Progenitor cell of endocrine pancreas (in vitro differentiated cells): Measurements from ENCODE around the gene POLL. TPM values are rescaled to one million over a fixed set of nuclear protein-coding genes. Genes with fewer than 3 reads are reported as not detected.
"Not testable (repeated sequence)": the region's sequence is repeated elsewhere in the genome, so short reads cannot be mapped to it uniquely, and the experiment has no call there.

Source experiments
- DNase-seq: peaks from one replicate; pipeline ENCODE4 v3.0.0; 2021; ENCODE audit warnings: low spot score; ENCODE audit not compliant: unreplicated experiment
- H3K27ac Mint-ChIP-seq: 2 replicates; pipeline ENCODE4 v1.8.0; 2021; ENCODE audit warnings: mild to moderate bottlenecking, moderate library complexity, mixed read lengths
- H3K27me3 Mint-ChIP-seq: 2 replicates; pipeline ENCODE4 v1.8.0; 2021; ENCODE audit warnings: mixed read lengths
- H3K36me3 Mint-ChIP-seq: 2 replicates; pipeline ENCODE4 v1.8.0; 2022; ENCODE audit warnings: mixed read lengths; ENCODE audit not compliant: insufficient read depth
- H3K4me1 Mint-ChIP-seq: 2 replicates; pipeline ENCODE4 v1.8.0; 2021; ENCODE audit warnings: low read depth, mixed read lengths
- H3K4me3 Mint-ChIP-seq: 2 replicates; pipeline ENCODE4 v1.8.0; 2021; ENCODE audit warnings: low read depth, mild to moderate bottlenecking, moderate library complexity, mixed read lengths
- H3K9me3 Mint-ChIP-seq: 2 replicates; pipeline ENCODE4 v1.8.0; 2021; ENCODE audit warnings: low read depth, mixed read lengths
- long read RNA-seq: library from polyadenylated mRNA; unstranded; transcript quantifications from one replicate; pipeline ENCODE4 v2.0.0, GENCODE V29; 2020
- total RNA-seq: library from RNA; stranded (reverse); gene quantifications from 2 replicates; pipeline ENCODE4 v1.2.1, GENCODE V29; 2021
- TF ChIP-seq, protein P1 (sequence below): fragments of 200-600 bp; sonication (generic); IDR thresholded peaks from one replicate; pipeline ENCODE4 v1.5.0; 2021; ENCODE audit warnings: antibody characterized with exemption, mild to moderate bottlenecking; ENCODE audit not compliant: unreplicated experiment

Gene POLL
- total RNA-seq: 49.3 and 55.9 TPM in 2 replicates
- long read RNA-seq, transcript POLL-205 (8 exons, 2,360 nt): major isoform, 8 of 42 reads
- long read RNA-seq, partial matches to known transcripts: 5 of 42 reads
- long read RNA-seq, other reads (novel, unspliced or antisense): 28 of 42 reads

DNA sequence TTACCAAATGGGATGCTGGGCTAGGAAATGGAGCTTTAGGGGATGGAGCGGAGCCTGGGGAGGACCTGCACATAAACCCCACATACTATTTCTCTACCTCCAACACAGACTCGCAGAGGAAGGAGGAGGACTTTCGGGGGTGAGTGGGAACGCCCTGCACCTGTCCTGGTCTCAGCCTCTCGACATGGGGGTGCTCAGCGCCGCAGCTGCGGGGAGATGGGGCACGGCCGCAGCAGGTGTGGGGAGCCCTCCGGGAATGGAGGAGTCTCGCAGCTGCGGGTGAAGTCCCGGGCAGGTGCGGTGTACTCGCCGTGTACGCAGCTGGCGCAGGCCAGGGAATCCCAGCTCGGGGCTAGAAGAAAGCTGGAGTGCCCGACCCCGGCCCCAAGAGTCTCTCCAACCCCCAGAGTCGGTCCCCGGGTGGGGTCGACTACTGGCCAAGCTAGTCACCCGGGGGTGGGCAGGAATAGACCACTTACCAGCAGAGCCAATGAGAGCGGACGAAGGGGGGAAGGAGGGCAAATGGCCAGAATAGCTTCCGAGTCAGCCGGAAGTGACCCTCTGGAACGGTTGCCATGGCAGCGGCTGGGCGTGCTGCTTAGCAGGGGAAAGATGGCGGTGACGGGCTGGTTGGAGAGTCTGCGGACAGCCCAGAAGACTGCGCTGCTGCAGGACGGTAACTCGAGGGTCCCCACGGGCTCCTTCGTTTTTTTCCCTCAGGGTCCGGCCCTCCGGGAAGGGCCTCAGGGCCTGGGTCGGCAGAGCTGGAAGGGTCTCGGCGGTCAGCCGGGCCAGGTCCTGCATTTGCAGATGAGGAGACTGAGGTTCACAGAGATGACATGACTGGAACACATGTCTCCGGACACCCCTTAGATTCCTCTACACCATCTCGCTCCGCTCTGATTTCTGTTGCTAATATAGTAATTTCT is at the start of gene POLL, which contains the start of gene DPCD:
TSS of gene POLL (minus strand) at position 533 of the 929 bp plus-strand sequence. CDS start 897 bp downstream, outside the sequence.
TSS of gene DPCD (plus strand) at position 597 of the 929 bp plus-strand sequence. CDS start at position 613, 16 bp downstream.
- Mint-ChIP-seq H3K36me3 (peaks cover 2% of the 10 kb centered on the region), H3K4me3 (peak within 1 kb of the TSS; percentile 93), H3K27ac (peak within 1 kb of the TSS; percentile 94), H3K4me1 (peaks cover 15% of the 10 kb centered on the region), H3K27me3 (no peaks in the 10 kb centered on the region), H3K9me3 (no peaks in the 10 kb centered on the region)
- TF ChIP-seq, protein P1, sequence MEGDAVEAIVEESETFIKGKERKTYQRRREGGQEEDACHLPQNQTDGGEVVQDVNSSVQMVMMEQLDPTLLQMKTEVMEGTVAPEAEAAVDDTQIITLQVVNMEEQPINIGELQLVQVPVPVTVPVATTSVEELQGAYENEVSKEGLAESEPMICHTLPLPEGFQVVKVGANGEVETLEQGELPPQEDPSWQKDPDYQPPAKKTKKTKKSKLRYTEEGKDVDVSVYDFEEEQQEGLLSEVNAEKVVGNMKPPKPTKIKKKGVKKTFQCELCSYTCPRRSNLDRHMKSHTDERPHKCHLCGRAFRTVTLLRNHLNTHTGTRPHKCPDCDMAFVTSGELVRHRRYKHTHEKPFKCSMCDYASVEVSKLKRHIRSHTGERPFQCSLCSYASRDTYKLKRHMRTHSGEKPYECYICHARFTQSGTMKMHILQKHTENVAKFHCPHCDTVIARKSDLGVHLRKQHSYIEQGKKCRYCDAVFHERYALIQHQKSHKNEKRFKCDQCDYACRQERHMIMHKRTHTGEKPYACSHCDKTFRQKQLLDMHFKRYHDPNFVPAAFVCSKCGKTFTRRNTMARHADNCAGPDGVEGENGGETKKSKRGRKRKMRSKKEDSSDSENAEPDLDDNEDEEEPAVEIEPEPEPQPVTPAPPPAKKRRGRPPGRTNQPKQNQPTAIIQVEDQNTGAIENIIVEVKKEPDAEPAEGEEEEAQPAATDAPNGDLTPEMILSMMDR: no peak
- DNase-seq: peak; percentile 86

DNA sequence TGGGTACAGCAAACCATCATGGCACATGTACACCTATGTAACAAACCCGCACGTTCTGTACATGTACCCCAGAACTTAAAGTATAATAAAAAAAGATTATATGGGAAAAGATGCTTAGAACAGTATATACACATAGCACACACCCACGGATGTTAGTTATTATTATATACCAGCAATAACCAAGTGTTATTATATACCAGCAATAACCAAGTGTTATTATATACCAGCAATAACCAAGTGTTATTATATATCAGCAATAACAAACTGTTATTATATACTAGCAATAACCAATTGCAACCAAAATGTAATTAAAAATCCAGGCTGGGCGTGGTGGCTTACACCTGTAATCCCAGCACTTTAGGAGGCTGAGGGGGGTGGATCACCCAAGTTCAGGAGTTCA is 45.5 kb upstream of the POLL start:
- H3K9me3 Mint-ChIP-seq, H3K4me3 Mint-ChIP-seq, H3K4me1 Mint-ChIP-seq, H3K27me3 Mint-ChIP-seq, H3K27ac Mint-ChIP-seq, DNase-seq: not testable (repeated sequence)
- H3K36me3 Mint-ChIP-seq: peaks cover 20% of the 10 kb centered on the region

DNA sequence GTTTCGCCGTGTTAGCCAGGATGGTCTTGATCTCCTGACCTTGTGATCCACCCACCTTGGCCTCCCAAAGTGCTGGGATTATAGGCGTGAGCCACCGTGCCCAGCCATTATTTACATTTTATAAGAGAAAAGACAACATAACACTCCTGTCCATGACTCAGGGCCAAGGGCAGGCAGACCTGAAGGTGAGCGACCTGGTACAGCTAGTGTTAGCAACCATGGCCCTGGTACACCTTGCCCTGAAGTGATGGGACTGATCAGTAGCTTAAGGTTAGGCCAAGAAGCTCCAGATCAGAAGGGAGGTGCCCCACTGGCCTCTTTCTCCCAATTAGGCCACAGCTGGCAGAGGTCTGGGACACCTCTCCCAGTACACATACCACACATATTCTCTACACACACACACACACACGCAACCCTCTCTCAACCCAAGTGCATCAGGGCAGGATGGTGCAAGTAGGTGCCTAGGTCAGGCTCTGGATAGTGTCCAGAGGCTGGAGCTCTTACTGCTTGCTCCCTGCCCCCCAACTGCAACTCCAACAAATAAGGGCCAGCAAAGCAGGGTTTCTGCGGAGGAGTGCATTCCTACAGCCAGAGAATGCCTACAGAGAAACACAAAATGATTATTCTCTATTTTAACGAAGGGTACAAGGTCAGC is 43.9 kb upstream of the POLL start:
- Mint-ChIP-seq H3K36me3 (peaks cover 11% of the 10 kb centered on the region), H3K4me1 (peaks cover 5% of the 10 kb centered on the region)
- TF ChIP-seq, protein P1: no peak

DNA sequence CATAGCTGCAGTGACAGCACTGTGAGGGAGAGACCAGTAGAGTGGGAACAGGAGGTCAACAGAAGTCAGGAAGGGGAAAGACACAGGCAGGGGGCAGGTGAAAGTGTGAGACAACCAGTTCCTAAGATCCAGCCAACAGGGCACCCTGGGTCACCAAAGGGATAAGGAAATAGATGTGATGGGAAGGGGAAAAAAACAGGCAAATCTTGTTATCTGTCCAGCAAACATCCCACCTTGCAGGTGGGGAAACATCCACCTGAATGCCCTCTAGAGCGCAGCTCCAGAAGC is 42.5 kb upstream of the POLL start:
- H3K9me3 Mint-ChIP-seq: no peaks in the 10 kb centered on the region
- H3K4me1 Mint-ChIP-seq: peaks cover 5% of the 10 kb centered on the region
- H3K4me3 Mint-ChIP-seq: no peak overlapping the region
- TF ChIP-seq, protein P1: no peak
- peaks cover 6% of the 10 kb centered on the region for H3K36me3 Mint-ChIP-seq
- no peak overlapping the region for H3K27ac Mint-ChIP-seq
- no peaks in the 10 kb centered on the region for H3K27me3 Mint-ChIP-seq
- DNase-seq: no peak

More for the DNA sequence above, 43.9 kb upstream of the POLL start:
- DNase-seq: no peak
- no peak overlapping the region for H3K27ac Mint-ChIP-seq
- no peaks in the 10 kb centered on the region for H3K27me3 Mint-ChIP-seq
- H3K9me3 Mint-ChIP-seq: no peaks in the 10 kb centered on the region
- H3K4me3 Mint-ChIP-seq: no peak overlapping the region

DNA sequence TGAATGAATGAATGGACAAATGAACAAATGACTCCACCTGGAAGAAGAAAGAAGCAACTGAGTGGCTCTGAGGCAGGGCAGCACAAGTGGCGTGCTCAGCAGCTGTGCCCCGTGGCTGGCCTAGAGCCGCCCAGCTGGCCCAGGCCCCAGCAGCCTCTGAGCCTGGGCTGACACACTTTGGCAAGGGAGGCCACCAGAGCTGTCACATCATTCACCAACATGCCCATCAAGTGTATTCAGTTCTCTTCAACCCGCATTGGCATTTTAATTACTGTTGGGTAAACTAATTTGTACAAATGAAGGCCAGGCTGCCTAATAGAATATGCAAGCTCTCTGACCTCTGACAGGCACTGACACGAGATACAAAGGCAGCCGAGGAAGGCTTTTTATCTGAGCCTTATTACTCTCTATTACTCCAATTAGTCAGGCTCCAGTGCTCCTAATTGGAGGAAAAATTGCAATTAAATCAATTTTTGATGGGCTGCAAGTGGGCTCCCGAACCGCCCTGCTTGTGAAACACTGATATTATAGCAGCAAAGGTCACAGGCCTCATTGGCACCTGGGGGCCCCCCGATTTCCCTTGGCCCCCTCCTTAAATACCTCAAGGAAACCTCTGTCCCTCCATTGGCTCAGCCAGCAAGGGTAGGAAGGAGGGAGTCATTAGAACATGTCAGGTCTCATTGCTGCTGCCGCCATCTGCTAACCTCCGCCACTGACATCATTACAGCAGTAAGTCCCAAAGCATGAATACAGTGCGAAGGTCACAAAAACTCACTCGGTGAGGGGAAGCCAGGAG is 42.0 kb upstream of the POLL start:
- H3K4me1 Mint-ChIP-seq: peaks cover 5% of the 10 kb centered on the region
- no peaks in the 10 kb centered on the region for H3K9me3 Mint-ChIP-seq
- no peak overlapping the region for H3K27ac Mint-ChIP-seq
- DNase-seq: no peak
- peaks cover 3% of the 10 kb centered on the region for H3K36me3 Mint-ChIP-seq
- H3K27me3 Mint-ChIP-seq: no peaks in the 10 kb centered on the region
- H3K4me3 Mint-ChIP-seq: no peak overlapping the region
- TF ChIP-seq, protein P1: no peak
